ENCODE measurements around the gene RFT1. TPM values are rescaled to one million over a fixed set of nuclear protein-coding genes. Genes with fewer than 3 reads are reported as not detected.

RFT1 gene
- total RNA-seq, 1 donor from 2014 or later: 14.8 TPM

- Mint-ChIP-seq H3K27ac (ENCODE audit: unreplicated experiment) (no peak overlapping the region), H3K27me3 (ENCODE audit: low read depth) (no peaks in the 10 kb centered on the region), H3K36me3 (ENCODE audit: low read depth) (peaks cover 18% of the 10 kb centered on the region), H3K4me3 (ENCODE audit: unreplicated experiment) (no peak overlapping the region), H3K9me3 (ENCODE audit: low read depth) (no peaks in the 10 kb centered on the region), H3K4me1 (ENCODE audit: low read depth) (no peaks in the 10 kb centered on the region)
- no peak for TF ChIP-seq CTCF (IDR thresholded peaks at IDR 0.05)
- no peak for DNase-seq (ENCODE audit: low spot score)
These were observed 6.3 kb downstream of the RFT1 start for GRCh38 chr3:53123953-53124352.

GRCh38 chr3:53123510-53123909 is 6.7 kb downstream of the RFT1 start:
- TF ChIP-seq CTCF (IDR thresholded peaks at IDR 0.05): no peak
- no peak overlapping the region for H3K27ac Mint-ChIP-seq (ENCODE audit: unreplicated experiment)
- H3K27me3 Mint-ChIP-seq (ENCODE audit: low read depth): no peaks in the 10 kb centered on the region
- H3K9me3 Mint-ChIP-seq (ENCODE audit: low read depth): no peaks in the 10 kb centered on the region
- H3K4me3 Mint-ChIP-seq (ENCODE audit: unreplicated experiment): no peak overlapping the region
- no peaks in the 10 kb centered on the region for H3K4me1 Mint-ChIP-seq (ENCODE audit: low read depth)
- H3K36me3 Mint-ChIP-seq (ENCODE audit: low read depth): peaks cover 19% of the 10 kb centered on the region
- no peak for DNase-seq (ENCODE audit: low spot score)

- Mint-ChIP-seq H3K27me3 (ENCODE audit: low read depth) (no peaks in the 10 kb centered on the region), H3K27ac (ENCODE audit: unreplicated experiment) (no peak overlapping the region)
These were observed 7.3 kb downstream of the RFT1 start for GRCh38 chr3:53122933-53123305.

GRCh38 chr3:53122255-53122932 is 7.8 kb downstream of the RFT1 start:
- TF ChIP-seq CTCF (IDR thresholded peaks at IDR 0.05): no peak
- Mint-ChIP-seq H3K36me3 (ENCODE audit: low read depth) (peaks cover 25% of the 10 kb centered on the region), H3K9me3 (ENCODE audit: low read depth) (no peaks in the 10 kb centered on the region), H3K4me3 (ENCODE audit: unreplicated experiment) (no peak overlapping the region), H3K27me3 (ENCODE audit: low read depth) (no peaks in the 10 kb centered on the region), H3K27ac (ENCODE audit: unreplicated experiment) (no peak overlapping the region), H3K4me1 (ENCODE audit: low read depth) (no peaks in the 10 kb centered on the region)
- no peak for DNase-seq (ENCODE audit: low spot score)

More at GRCh38 chr3:53122933-53123305, 7.3 kb downstream of the RFT1 start:
- no peak for TF ChIP-seq CTCF (IDR thresholded peaks at IDR 0.05)
- no peaks in the 10 kb centered on the region for H3K9me3 Mint-ChIP-seq (ENCODE audit: low read depth)
- peaks cover 25% of the 10 kb centered on the region for H3K36me3 Mint-ChIP-seq (ENCODE audit: low read depth)
- DNase-seq (ENCODE audit: low spot score): no peak
- H3K4me3 Mint-ChIP-seq (ENCODE audit: unreplicated experiment): no peak overlapping the region
- no peaks in the 10 kb centered on the region for H3K4me1 Mint-ChIP-seq (ENCODE audit: low read depth)

GRCh38 chr3:53120336-53120735 is 9.9 kb downstream of the RFT1 start:
- no peaks in the 10 kb centered on the region for H3K27me3 Mint-ChIP-seq (ENCODE audit: low read depth)
- no peak overlapping the region for H3K27ac Mint-ChIP-seq (ENCODE audit: unreplicated experiment)
- no peak for DNase-seq (ENCODE audit: low spot score)
- H3K9me3 Mint-ChIP-seq (ENCODE audit: low read depth): no peaks in the 10 kb centered on the region
- no peak for TF ChIP-seq CTCF (IDR thresholded peaks at IDR 0.05)
- no peaks in the 10 kb centered on the region for H3K4me1 Mint-ChIP-seq (ENCODE audit: low read depth)
- H3K36me3 Mint-ChIP-seq (ENCODE audit: low read depth): peaks cover 25% of the 10 kb centered on the region
- no peak overlapping the region for H3K4me3 Mint-ChIP-seq (ENCODE audit: unreplicated experiment)

All from chondrocyte (in vitro differentiated cells).